Measurements from ENCODE around the gene DCST2.
"Not testable (repeated sequence)": the region's sequence is repeated elsewhere in the genome, so short reads cannot be mapped to it uniquely, and the experiment has no call there.

DNA sequence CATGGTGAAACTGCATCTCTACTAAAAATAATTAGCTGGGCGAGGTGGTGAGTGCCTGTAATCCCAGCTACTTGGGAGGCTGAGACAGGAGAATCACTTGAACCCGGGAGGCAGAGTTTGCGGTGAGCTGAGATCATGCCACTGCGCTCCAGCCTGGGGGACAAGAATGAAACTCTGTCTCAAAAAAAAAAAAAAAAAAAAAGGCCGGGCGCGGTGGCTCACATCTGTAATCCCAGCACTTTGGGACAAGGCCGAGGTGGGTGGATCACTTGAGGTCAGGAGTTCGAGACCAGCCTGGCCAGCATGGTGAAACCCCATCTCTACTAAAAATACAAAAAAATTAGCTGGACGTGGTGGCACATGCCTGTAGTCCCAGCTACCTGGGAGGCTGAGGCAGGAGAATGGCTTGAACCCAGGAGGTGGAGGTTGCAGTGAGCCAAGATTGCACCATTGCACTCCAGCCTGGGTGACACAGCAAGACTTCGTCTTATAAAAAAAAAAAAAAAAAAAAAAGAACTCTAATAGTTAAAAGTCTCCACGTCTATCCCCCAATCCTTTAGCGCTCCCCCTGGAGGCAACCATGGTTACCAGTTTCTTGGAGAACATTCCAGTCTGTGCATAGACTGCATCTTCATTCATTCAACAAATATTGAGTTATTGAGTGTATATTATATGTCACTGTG, 38.1 kb downstream of the DCST2 start:
- TF ChIP-seq EP300 (IDR thresholded peaks at IDR 0.05; ENCODE audit: low read length), result peak; percentile 32; the same call in 1 of the 2 replicates
- not testable (repeated sequence) for TF ChIP-seq XRCC5 (IDR thresholded peaks at IDR 0.05; ENCODE audit: low read depth, low read length); YBX1 (IDR thresholded peaks at IDR 0.05)
- TF ChIP-seq, protein P1, sequence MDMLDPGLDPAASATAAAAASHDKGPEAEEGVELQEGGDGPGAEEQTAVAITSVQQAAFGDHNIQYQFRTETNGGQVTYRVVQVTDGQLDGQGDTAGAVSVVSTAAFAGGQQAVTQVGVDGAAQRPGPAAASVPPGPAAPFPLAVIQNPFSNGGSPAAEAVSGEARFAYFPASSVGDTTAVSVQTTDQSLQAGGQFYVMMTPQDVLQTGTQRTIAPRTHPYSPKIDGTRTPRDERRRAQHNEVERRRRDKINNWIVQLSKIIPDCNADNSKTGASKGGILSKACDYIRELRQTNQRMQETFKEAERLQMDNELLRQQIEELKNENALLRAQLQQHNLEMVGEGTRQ (CRISPR knock-in tag; IDR thresholded peaks at IDR 0.05), result not testable (repeated sequence)

All from K562 (cell line).